HG03558 (cell line): ENCODE data around the gene SERTAD1.
A peak's percentile ranks its signal among the peaks of the same experiment; 100 is the strongest.
"Not testable (repeated sequence)": the region's sequence is repeated elsewhere in the genome, so short reads cannot be mapped to it uniquely, and the experiment has no call there.

Experiments used
- ATAC-seq: cut with Tn5 transposase; IDR thresholded peaks from one replicate; pipeline ENCODE4 v1.9.1; 2021; ENCODE audit warnings: moderate number of reproducible peaks; ENCODE audit not compliant: unreplicated experiment; ENCODE audit errors: extremely low read depth

Gene SERTAD1

GRCh38 chr19:40425450-40426287 lies at the start of gene SERTAD1:
Gene SERTAD1, minus strand, starts transcription at chr19:40425992. Its CDS starts 2,446 bp downstream, at chr19:40423546.
- ATAC-seq: peak; percentile 67

- ATAC-seq: no peak
Measured at GRCh38 chr19:40474737-40475136, 48.9 kb upstream of the SERTAD1 start.

GRCh38 chr19:40472516-40472915 lies 46.7 kb upstream of the SERTAD1 start:
- ATAC-seq: no peak

- ATAC-seq: no peak
Measured at GRCh38 chr19:40471111-40471510, 45.3 kb upstream of the SERTAD1 start.

GRCh38 chr19:40469011-40469410 lies 43.2 kb upstream of the SERTAD1 start:
- ATAC-seq: no peak

- ATAC-seq: no peak
Measured at GRCh38 chr19:40466985-40467734, 41.4 kb upstream of the SERTAD1 start, which contains the start of gene SPTBN4. Gene SPTBN4, plus strand, starts transcription at chr19:40467001. Its CDS starts 5,621 bp downstream, at chr19:40472622.

- ATAC-seq: peak; percentile 19
Measured at GRCh38 chr19:40466219-40466984, 40.6 kb upstream of the SERTAD1 start.

GRCh38 chr19:40465557-40466218 lies 39.9 kb upstream of the SERTAD1 start, which contains the start of gene BLVRB:
Gene BLVRB, minus strand, starts transcription at chr19:40465745. Its CDS starts 57 bp downstream, at chr19:40465688.
- peak; percentile 56 for ATAC-seq

- ATAC-seq: no peak
Measured at GRCh38 chr19:40465025-40465556, 39.3 kb upstream of the SERTAD1 start.

GRCh38 chr19:40464059-40465024 lies 38.5 kb upstream of the SERTAD1 start:
- no peak for ATAC-seq

GRCh38 chr19:40463587-40464037 lies 37.8 kb upstream of the SERTAD1 start:
- ATAC-seq: not testable (repeated sequence)

- no peak for ATAC-seq
Measured at GRCh38 chr19:40461669-40462221, 36.0 kb upstream of the SERTAD1 start.

GRCh38 chr19:40460185-40460584 lies 34.4 kb upstream of the SERTAD1 start:
- ATAC-seq: no peak

- no peak for ATAC-seq
Measured at GRCh38 chr19:40458597-40458974, 32.8 kb upstream of the SERTAD1 start.

GRCh38 chr19:40457953-40458596 lies 32.3 kb upstream of the SERTAD1 start:
- no peak for ATAC-seq

- no peak for ATAC-seq
Measured at GRCh38 chr19:40457048-40457447, 31.3 kb upstream of the SERTAD1 start.

- ATAC-seq: not testable (repeated sequence)
Measured at GRCh38 chr19:40453943-40454342, 28.2 kb upstream of the SERTAD1 start.
